GM12873 (cell line): ENCODE data around the gene F10.

ENCODE experiments used
- CTCF ChIP-seq: IDR thresholded peaks from 2 replicates; pipeline ENCODE4 v1.5.1; 2012; ENCODE audit warnings: low read depth, mild to moderate bottlenecking, moderate library complexity, low read length, control low read depth; ENCODE audit not compliant: insufficient read depth; ENCODE audit errors: missing control alignments

The F10 gene

GRCh38 chr13:113115363-113116205 lies 7.0 kb upstream of the F10 start:
- TF ChIP-seq CTCF: no peak

- no peak for TF ChIP-seq CTCF
Measured at GRCh38 chr13:113116206-113116800, 6.3 kb upstream of the F10 start.

GRCh38 chr13:113116871-113117271 lies 5.7 kb upstream of the F10 start:
- no peak for TF ChIP-seq CTCF

GRCh38 chr13:113117335-113117872 lies 5.2 kb upstream of the F10 start:
- no peak for TF ChIP-seq CTCF

GRCh38 chr13:113117911-113118260 lies 4.7 kb upstream of the F10 start:
- TF ChIP-seq CTCF: no peak

- TF ChIP-seq CTCF: no peak
Measured at GRCh38 chr13:113118261-113119021, 4.2 kb upstream of the F10 start.
